ENCODE data around the gene TBK1. TPM values are rescaled to one million over a fixed set of nuclear protein-coding genes. Genes with fewer than 3 reads are reported as not detected.
"Not testable (repeated sequence)": the region's sequence is repeated elsewhere in the genome, so short reads cannot be mapped to it uniquely, and the experiment has no call there.

The TBK1 gene
- total and polyA plus RNA-seq, 9 donors: 11.9 to 25.4 (median 19.3) TPM

DNA sequence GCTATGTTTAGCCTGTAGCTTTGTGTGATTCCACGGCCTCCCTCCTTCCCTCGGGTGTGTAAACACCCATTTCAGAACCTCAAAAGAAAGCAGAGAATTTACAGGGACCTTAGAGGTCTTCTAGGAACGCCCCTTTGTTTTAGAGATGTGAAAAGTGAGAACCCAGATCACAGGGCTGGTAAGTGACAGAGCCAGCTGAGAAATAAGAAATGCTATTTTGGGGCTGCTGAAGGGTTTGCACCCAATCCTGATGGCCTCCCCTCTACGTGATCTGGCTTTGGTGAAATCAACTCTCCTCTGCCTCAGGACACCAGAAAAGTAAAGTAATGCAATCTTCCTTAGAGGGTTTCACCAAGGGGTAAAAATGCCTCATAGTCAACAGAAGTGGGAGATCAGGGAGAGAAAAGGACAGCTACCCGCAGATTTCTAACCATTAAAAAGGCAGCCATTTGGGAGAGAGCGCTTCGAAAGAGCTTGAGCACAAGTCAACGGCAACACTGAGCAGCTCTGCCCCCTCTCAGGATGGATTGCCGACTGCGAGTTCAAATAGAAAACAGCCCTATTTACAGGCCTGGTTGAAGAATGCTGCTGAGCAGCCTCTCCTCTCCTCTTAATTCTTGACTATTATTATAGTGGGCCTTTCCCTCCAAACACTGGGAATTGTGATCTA lies 79.9 kb downstream of the TBK1 start:
- no peak for DNase-seq
- WGBS, 3 donors: 60 to 65% (median 65%) methylated on average over 10 of the region's 10 CpGs
- intact Hi-C loops (cut with DNase I): no loop called here
- Histone ChIP-seq H3K9me3 (no peaks in the 10 kb centered on the region), H3K36me3 (no peaks in the 10 kb centered on the region), H3K27me3 (no peaks in the 10 kb centered on the region), H3K27ac (no peak overlapping the region), H3K4me1 (ENCODE audit: insufficient read depth) (no peaks in the 10 kb centered on the region), H3K4me3 (no peak overlapping the region)
- TF ChIP-seq POLR2A (IDR thresholded peaks at IDR 0.05): no peak
- TF ChIP-seq, protein P1, sequence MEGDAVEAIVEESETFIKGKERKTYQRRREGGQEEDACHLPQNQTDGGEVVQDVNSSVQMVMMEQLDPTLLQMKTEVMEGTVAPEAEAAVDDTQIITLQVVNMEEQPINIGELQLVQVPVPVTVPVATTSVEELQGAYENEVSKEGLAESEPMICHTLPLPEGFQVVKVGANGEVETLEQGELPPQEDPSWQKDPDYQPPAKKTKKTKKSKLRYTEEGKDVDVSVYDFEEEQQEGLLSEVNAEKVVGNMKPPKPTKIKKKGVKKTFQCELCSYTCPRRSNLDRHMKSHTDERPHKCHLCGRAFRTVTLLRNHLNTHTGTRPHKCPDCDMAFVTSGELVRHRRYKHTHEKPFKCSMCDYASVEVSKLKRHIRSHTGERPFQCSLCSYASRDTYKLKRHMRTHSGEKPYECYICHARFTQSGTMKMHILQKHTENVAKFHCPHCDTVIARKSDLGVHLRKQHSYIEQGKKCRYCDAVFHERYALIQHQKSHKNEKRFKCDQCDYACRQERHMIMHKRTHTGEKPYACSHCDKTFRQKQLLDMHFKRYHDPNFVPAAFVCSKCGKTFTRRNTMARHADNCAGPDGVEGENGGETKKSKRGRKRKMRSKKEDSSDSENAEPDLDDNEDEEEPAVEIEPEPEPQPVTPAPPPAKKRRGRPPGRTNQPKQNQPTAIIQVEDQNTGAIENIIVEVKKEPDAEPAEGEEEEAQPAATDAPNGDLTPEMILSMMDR (IDR thresholded peaks at IDR 0.05): no peak
- no peak for TF ChIP-seq EP300 (IDR thresholded peaks at IDR 0.05)

DNA sequence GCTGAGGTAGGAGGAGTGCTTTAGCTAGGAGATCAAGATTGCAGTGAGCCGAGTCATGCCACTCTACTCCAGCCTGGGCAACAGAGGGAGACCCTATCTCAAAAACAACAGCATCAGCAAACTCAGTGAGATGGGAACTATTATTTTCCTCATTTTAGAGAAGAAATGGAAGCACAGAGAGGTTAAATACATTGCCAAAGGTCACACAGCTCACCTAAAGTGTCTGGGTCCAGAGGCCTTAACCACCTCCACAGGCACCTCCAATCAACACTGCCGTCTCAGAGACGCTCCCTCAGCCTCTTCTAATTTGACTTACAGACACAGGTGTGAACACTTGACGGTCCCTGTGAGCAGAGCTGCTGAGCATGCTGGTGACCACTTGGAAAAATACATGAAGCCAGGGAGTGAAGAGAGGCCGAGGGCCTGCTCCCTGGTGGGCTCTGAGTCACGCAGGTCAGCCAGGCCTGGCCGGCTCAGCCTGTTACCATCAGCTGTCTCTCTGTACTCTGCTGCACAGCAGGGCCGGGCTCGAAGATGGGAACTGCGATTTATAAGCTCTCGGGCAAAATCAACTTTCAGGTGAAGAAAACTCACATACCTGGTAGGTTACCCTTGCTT lies 80.9 kb downstream of the TBK1 start:
- Histone ChIP-seq H3K4me1 (ENCODE audit: insufficient read depth) (no peaks in the 10 kb centered on the region), H3K27me3 (no peaks in the 10 kb centered on the region), H3K4me3 (no peak overlapping the region), H3K27ac (no peak overlapping the region), H3K36me3 (no peaks in the 10 kb centered on the region), H3K9me3 (no peaks in the 10 kb centered on the region)
- intact Hi-C loops (cut with DNase I): no loop called here
- TF ChIP-seq EP300 (IDR thresholded peaks at IDR 0.05): no peak
- no peak for TF ChIP-seq POLR2A (IDR thresholded peaks at IDR 0.05)
- TF ChIP-seq, protein P1 (IDR thresholded peaks at IDR 0.05): no peak
- WGBS, 3 donors: 90 to 94% (median 93%) methylated on average over 11 of the region's 11 CpGs
- no peak for DNase-seq

DNA sequence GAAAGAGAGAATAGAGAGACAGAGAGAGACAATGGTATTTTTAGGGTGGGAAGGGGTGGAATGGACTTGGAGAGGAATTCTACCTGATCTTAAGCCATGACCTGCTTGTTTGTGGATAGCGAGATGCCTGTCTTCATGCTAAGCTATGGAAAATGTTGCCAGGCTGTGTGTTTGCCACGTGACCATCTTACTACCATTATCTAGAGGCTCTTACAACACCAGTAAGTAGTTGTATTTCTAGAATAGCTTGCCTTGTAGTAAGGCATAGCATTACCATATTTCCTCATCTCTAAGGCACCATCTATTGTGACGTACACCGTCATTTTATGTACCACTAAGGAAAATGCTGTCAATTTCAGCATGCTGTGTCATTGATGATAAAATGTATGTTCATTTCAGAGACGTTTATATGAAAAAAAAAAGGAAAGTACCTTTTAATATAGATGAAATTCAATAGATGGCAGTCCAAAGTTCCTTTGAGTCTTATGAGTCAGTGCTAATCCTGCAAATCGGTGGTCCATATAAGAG lies 82.8 kb downstream of the TBK1 start:
- TF ChIP-seq, protein P1 (IDR thresholded peaks at IDR 0.05): no peak
- TF ChIP-seq EP300 (IDR thresholded peaks at IDR 0.05) (no peak), POLR2A (IDR thresholded peaks at IDR 0.05) (no peak)
- intact Hi-C loops (cut with DNase I): no loop called here
- 80 to 85% (median 84%) methylated on average over 6 of the region's 6 CpGs for WGBS, 3 donors

DNA sequence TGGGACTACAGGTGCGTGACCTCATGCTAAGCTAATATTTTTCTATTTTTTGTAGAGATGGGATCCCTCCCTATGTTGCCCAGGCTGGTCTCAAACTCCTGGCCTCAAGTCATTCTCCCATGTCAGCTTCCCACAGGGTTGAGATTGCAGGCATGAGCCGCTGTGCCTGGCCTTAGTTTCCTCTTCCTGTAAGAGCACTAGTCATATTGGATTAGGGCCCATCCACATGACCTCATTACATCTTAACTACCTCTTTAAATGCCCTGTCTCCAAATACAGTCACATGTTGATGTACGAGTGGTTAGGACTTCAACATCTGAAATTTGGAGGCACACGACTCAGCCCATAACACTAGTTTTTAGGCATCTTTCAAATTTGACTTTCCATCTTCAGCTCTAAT lies 86.2 kb downstream of the TBK1 start:
- Histone ChIP-seq H3K36me3 (no peaks in the 10 kb centered on the region), H3K4me3 (no peak overlapping the region), H3K27me3 (no peaks in the 10 kb centered on the region), H3K9me3 (no peaks in the 10 kb centered on the region), H3K4me1 (ENCODE audit: insufficient read depth) (no peaks in the 10 kb centered on the region), H3K27ac (no peak overlapping the region)
- intact Hi-C loops (cut with DNase I): no loop called here
- 75 to 92% (median 87%) methylated on average over 4 of the region's 4 CpGs for WGBS, 3 donors
- DNase-seq: no peak
- TF ChIP-seq POLR2A (IDR thresholded peaks at IDR 0.05) (no peak), EP300 (IDR thresholded peaks at IDR 0.05) (no peak)
- TF ChIP-seq, protein P1 (IDR thresholded peaks at IDR 0.05): no peak

More for the DNA sequence above, 82.8 kb downstream of the TBK1 start:
- no peak overlapping the region for H3K27ac ChIP-seq
- H3K27me3 ChIP-seq: no peaks in the 10 kb centered on the region
- H3K9me3 ChIP-seq: no peaks in the 10 kb centered on the region
- DNase-seq: no peak
- H3K4me3 ChIP-seq: no peak overlapping the region
- no peaks in the 10 kb centered on the region for H3K36me3 ChIP-seq
- H3K4me1 ChIP-seq (ENCODE audit: insufficient read depth): no peaks in the 10 kb centered on the region

DNA sequence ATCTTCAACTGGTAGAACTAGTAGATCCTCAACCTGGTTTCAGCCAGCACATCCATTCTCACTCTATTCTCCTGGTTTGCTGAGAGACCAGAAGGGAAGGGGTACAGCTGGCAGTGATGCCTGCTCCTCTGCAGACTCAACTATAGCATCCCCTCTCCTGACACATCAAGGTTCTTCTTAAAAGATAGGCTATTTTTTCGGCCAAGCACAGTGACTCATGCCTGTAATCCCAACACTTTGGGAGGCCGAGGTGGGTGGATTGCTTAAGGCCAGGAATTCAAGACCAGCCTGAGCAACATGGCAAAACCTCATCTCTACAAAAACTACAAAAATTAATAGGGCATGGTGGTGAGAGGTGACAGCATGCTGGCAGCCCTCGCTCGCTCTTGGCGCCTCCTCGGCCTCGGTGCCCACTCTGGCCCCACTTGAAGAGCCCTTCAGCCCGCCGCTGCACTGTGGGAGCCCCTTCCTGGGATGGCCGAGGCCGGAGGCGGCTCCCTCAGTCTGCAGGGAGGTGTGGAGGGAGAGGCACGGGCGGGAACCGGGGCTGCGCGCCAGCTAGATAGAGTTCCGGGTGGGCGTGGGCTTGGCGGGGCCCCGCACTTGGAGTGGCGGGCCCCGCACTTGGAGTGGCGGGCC lies 90.6 kb downstream of the TBK1 start:
- 57 to 83% (median 77%) methylated on average over 9 to 22 of the region's 24 CpGs for WGBS, 3 donors
- H3K36me3 ChIP-seq; H3K27ac ChIP-seq; H3K9me3 ChIP-seq; H3K27me3 ChIP-seq; intact Hi-C loops (cut with DNase I); H3K4me1 ChIP-seq (ENCODE audit: insufficient read depth): not testable (repeated sequence)
- DNase-seq: peak in 1 of 5 donors; percentile 33
- H3K4me3 ChIP-seq: peak overlapping the region; percentile 1

All from ovary (tissue), 9 donors.